GM12892 (cell line): ENCODE results near the gene ERVMER34-1.

Source experiments
- DNase-seq: peaks from one replicate; pipeline ENCODE4 v3.0.0; 2011; ENCODE audit not compliant: insufficient read length
- FAIRE-seq: peaks from 2 replicates; lab custom pipeline; 2011; peaks lifted over from hg19 to GRCh38; lab: Jason Lieb, UNC
- POLR2A ChIP-seq: IDR thresholded peaks from 2 replicates; pipeline ENCODE4 v1.6.1; 2011; ENCODE audit warnings: low read depth, low read length, control low read depth
- POLR2AphosphoS5 ChIP-seq: IDR thresholded peaks from 2 replicates; pipeline ENCODE4 v1.6.1; 2011; ENCODE audit warnings: low read depth, low read length, control low read depth
- TAF1 ChIP-seq: IDR thresholded peaks from 2 replicates; pipeline ENCODE4 v1.6.1; 2011; ENCODE audit warnings: low read depth, mild to moderate bottlenecking, control low read depth, low read length, borderline replicate concordance

Gene ERVMER34-1

GRCh38 chr4:52751487-52751911, 274 bp upstream of the ERVMER34-1 start:
- no peak for TF ChIP-seq TAF1
- TF ChIP-seq POLR2AphosphoS5 = no peak
- TF ChIP-seq POLR2A = no peak
- DNase-seq (no peak), FAIRE-seq (no peak)

- DNase-seq = no peak
- FAIRE-seq = no peak
- TF ChIP-seq POLR2AphosphoS5 = no peak
- TF ChIP-seq POLR2A = no peak
- no peak for TF ChIP-seq TAF1
These were observed 1.0 kb downstream of the ERVMER34-1 start for GRCh38 chr4:52750213-52750612.

- FAIRE-seq (no peak), DNase-seq (no peak)
- TF ChIP-seq POLR2AphosphoS5 = no peak
- TF ChIP-seq POLR2A = no peak
- no peak for TF ChIP-seq TAF1
These were observed 2.8 kb downstream of the ERVMER34-1 start for GRCh38 chr4:52748432-52748831.

GRCh38 chr4:52744588-52744987, 6.6 kb downstream of the ERVMER34-1 start:
- FAIRE-seq = no peak
- TF ChIP-seq POLR2AphosphoS5 (no peak), POLR2A (no peak), TAF1 (no peak)
- no peak for DNase-seq

- TF ChIP-seq POLR2A = no peak
- no peak for TF ChIP-seq POLR2AphosphoS5
- no peak for TF ChIP-seq TAF1
- FAIRE-seq (no peak), DNase-seq (no peak)
These were observed 7.7 kb downstream of the ERVMER34-1 start for GRCh38 chr4:52743444-52744019.

GRCh38 chr4:52729586-52729985, 21.6 kb downstream of the ERVMER34-1 start:
- FAIRE-seq = no peak
- TF ChIP-seq TAF1 (no peak), POLR2A (no peak), POLR2AphosphoS5 (no peak)
- DNase-seq = no peak

- no peak for TF ChIP-seq POLR2AphosphoS5
- no peak for TF ChIP-seq POLR2A
- TF ChIP-seq TAF1 = no peak
- DNase-seq = no peak
- FAIRE-seq = no peak
These were observed 22.5 kb downstream of the ERVMER34-1 start for GRCh38 chr4:52728691-52729240.

GRCh38 chr4:52726826-52727580, 24.2 kb downstream of the ERVMER34-1 start:
- TF ChIP-seq POLR2AphosphoS5 (no peak), POLR2A (no peak), TAF1 (no peak)
- FAIRE-seq (no peak), DNase-seq (no peak)

GRCh38 chr4:52721968-52722815, 29.0 kb downstream of the ERVMER34-1 start:
- FAIRE-seq (peak; percentile 100), DNase-seq (peak; percentile 81)
- peak; percentile 68; the same call in 1 of the 2 replicates for TF ChIP-seq TAF1
- peak; percentile 93 for TF ChIP-seq POLR2AphosphoS5
- peak; percentile 92 for TF ChIP-seq POLR2A

GRCh38 chr4:52718123-52718522, 33.1 kb downstream of the ERVMER34-1 start:
- FAIRE-seq (no peak), DNase-seq (no peak)
- peak; percentile 32; the same call in 1 of the 2 replicates for TF ChIP-seq POLR2A
- TF ChIP-seq POLR2AphosphoS5 = peak; percentile 61; the same call in 1 of the 2 replicates
- no peak for TF ChIP-seq TAF1
